HCT116 (cell line): ENCODE measurements around the gene VAV2. TPM values are rescaled to one million over a fixed set of nuclear protein-coding genes. Genes with fewer than 3 reads are reported as not detected.

Experiments
- ATAC-seq: fragments of 200-7000 bp; cut with Tn5 transposase; 2 replicates; pipeline ENCODE4 v1.9.1; 2020; ENCODE audit warnings: mild to moderate bottlenecking, moderate library complexity
- BruUV-seq: library from RNA; stranded (reverse); fragments of 400-500 nt; replicated peaks from 2 replicates; lab custom pipeline; 2021; lab: Mats Ljungman, UMichigan
- CTCF ChIA-PET: fragments of 300-600 bp; sonication (Branson Sonifier 250); formaldehyde crosslinking; loops from one replicate; lab custom pipeline; 2021; ENCODE audit warnings: antibody characterized with exemption; lab: Charles Lee
- POLR2A ChIA-PET: fragments of 300-600, 350-600 bp; sonication (Branson Sonifier 250); formaldehyde crosslinking; loops from one replicate; lab custom pipeline; 2021; ENCODE audit warnings: antibody characterized with exemption; lab: Charles Lee
- RAD21 ChIA-PET, 2 experiments: fragments of 300-600 bp; sonication (Branson Sonifier 250); formaldehyde crosslinking; loops; one replicate each; lab custom pipeline; 2023; ENCODE audit warnings: low total read pairs in 2 of 2; ENCODE audit not compliant: uncharacterized antibody in 2 of 2, unreplicated experiment in 2 of 2, low non-redundant PET in 1 of 2; lab: Charles Lee
- DNase-seq: peaks from one replicate; pipeline ENCODE4 v3.0.0-alpha.2; 2010; ENCODE audit warnings: low read depth, low spot score
- H2AFZ ChIP-seq: fragments of 200-600 bp; shearing (Covaris generic), sonication (generic); 2 replicates; pipeline ENCODE4 v1.6.1; 2017; ENCODE audit warnings: low read depth, mixed run types, mixed read lengths, antibody characterized with exemption, low read length; ENCODE audit not compliant: poor library complexity, severe bottlenecking
- H3K27ac ChIP-seq: 2 replicates; pipeline ENCODE4 v1.5.1; 2012; ENCODE audit warnings: low read depth, low read length
- H3K27me3 ChIP-seq: fragments of 200-600 bp; sonication (generic); 2 replicates; pipeline ENCODE4 v1.6.1; 2016; ENCODE audit warnings: mixed run types, low read length, mixed read lengths; ENCODE audit not compliant: insufficient read depth
- H3K36me3 ChIP-seq, 2 experiments: fragments of 200-500 bp in 1 of 2; fragments of 200-600 bp in 1 of 2; sonication (Bioruptor generic) in 1 of 2; sonication (generic) in 1 of 2; 2 replicates each; pipeline versions ENCODE4 v1.5.1 to v1.6.1; 2014 to 2016; ENCODE audit warnings: low read length in 2 of 2, inconsistent platforms in 1 of 2, mixed read lengths in 1 of 2, mixed run types in 1 of 2; ENCODE audit not compliant: insufficient read depth in 2 of 2, control insufficient read depth in 1 of 2
- H3K4me1 ChIP-seq, 2 experiments: fragments of 200-600 bp in 1 of 2; sonication (generic) in 1 of 2; 2 replicates each; pipeline versions ENCODE4 v1.5.1 to v1.6.1; 2012 to 2017; ENCODE audit warnings: low read length in 2 of 2, inconsistent platforms in 1 of 2, mild to moderate bottlenecking in 1 of 2, mixed read lengths in 1 of 2, mixed run types in 1 of 2, moderate library complexity in 1 of 2; ENCODE audit not compliant: insufficient read depth in 2 of 2, control insufficient read depth in 1 of 2
- H3K4me2 ChIP-seq: fragments of 200-600 bp; sonication (generic); 2 replicates; pipeline ENCODE4 v1.6.1; 2017; ENCODE audit warnings: mixed run types, low read length, mixed read lengths
- H3K4me3 ChIP-seq, 2 experiments: fragments of 200-600 bp in 1 of 2; sonication (generic) in 1 of 2; replicated peaks in 1 of 2; 2 replicates each; pipeline ENCODE4 v1.5.1; 2011 to 2016; ENCODE audit warnings: low read length in 2 of 2, control low read depth in 1 of 2, low read depth in 1 of 2, mild to moderate bottlenecking in 1 of 2, mixed read lengths in 1 of 2, mixed run types in 1 of 2
- H3K79me2 ChIP-seq: fragments of 200-600 bp; sonication (generic); 2 replicates; pipeline ENCODE4 v1.6.1; 2017; ENCODE audit warnings: mild to moderate bottlenecking, mixed run types, low read length, moderate library complexity, mixed read lengths; ENCODE audit not compliant: insufficient read depth
- H3K9ac ChIP-seq: fragments of 200-600 bp; sonication (generic); 2 replicates; pipeline ENCODE4 v1.6.1; 2016; ENCODE audit warnings: low read length, mixed read lengths
- H3K9me2 ChIP-seq: fragments of 200-600 bp; sonication (generic), shearing (Covaris generic); 2 replicates; pipeline ENCODE4 v1.6.1; 2017; ENCODE audit warnings: mixed run types, mild to moderate bottlenecking, moderate library complexity; ENCODE audit not compliant: insufficient read depth
- H3K9me3 ChIP-seq, 2 experiments: fragments of 200-500 bp in 1 of 2; fragments of 200-600 bp in 1 of 2; sonication (Bioruptor generic) in 1 of 2; sonication (generic) in 1 of 2; 2 replicates each; pipeline ENCODE4 v1.6.1; 2014 to 2017; ENCODE audit warnings: low read length in 2 of 2, mixed read lengths in 2 of 2, inconsistent platforms in 1 of 2, low read depth in 1 of 2, mild to moderate bottlenecking in 1 of 2, mixed run types in 1 of 2, moderate library complexity in 1 of 2; ENCODE audit not compliant: control insufficient read depth in 1 of 2, insufficient read depth in 1 of 2
- H4K20me1 ChIP-seq: fragments of 200-600 bp; sonication (generic), shearing (Covaris generic); 2 replicates; pipeline ENCODE4 v1.6.1; 2017; ENCODE audit warnings: mixed run types, mild to moderate bottlenecking, moderate library complexity; ENCODE audit not compliant: insufficient read depth
- CEBPB ChIP-seq: IDR thresholded peaks from 2 replicates; pipeline ENCODE4 v1.6.1; 2012; ENCODE audit warnings: low read depth
- ELF1 ChIP-seq: IDR thresholded peaks from 2 replicates; pipeline ENCODE4 v1.6.1; 2012; ENCODE audit warnings: low read depth, borderline replicate concordance
- EZH2 ChIP-seq: fragments of 200-600 bp; sonication (generic); IDR thresholded peaks from 2 replicates; pipeline ENCODE4 v1.6.1; 2017; ENCODE audit warnings: antibody characterized with exemption, mixed run types
- EZH2phosphoT487 ChIP-seq: fragments of 200-600 bp; IDR thresholded peaks from 2 replicates; pipeline ENCODE4 v1.6.1; 2018; ENCODE audit warnings: antibody characterized with exemption, borderline replicate concordance
- FOSL1 ChIP-seq: IDR thresholded peaks from 2 replicates; pipeline ENCODE4 v1.6.1; 2012; ENCODE audit warnings: low read depth
- JUND ChIP-seq: IDR thresholded peaks from 2 replicates; pipeline ENCODE4 v1.6.1; 2012
- POLR2A ChIP-seq: IDR thresholded peaks from 2 replicates; pipeline ENCODE4 v1.7.0; 2011; ENCODE audit warnings: borderline replicate concordance; ENCODE audit not compliant: insufficient read depth, insufficient read length; ENCODE audit errors: extremely low read depth
- POLR2AphosphoS5 ChIP-seq: IDR thresholded peaks from 2 replicates; pipeline ENCODE4 v1.6.1; 2011; ENCODE audit warnings: mild to moderate bottlenecking, low read depth, low read length, moderate library complexity
- SIN3A ChIP-seq: IDR thresholded peaks from 2 replicates; pipeline ENCODE4 v1.6.1; 2012; ENCODE audit warnings: low read depth
- SP1 ChIP-seq: IDR thresholded peaks from 2 replicates; pipeline ENCODE4 v1.6.1; 2012; ENCODE audit warnings: low read depth
- SRF ChIP-seq: IDR thresholded peaks from 2 replicates; pipeline ENCODE4 v1.6.1; 2012; ENCODE audit warnings: low read depth
- TCF7L2 ChIP-seq: IDR thresholded peaks from 2 replicates; pipeline ENCODE4 v1.7.0; 2011; ENCODE audit warnings: borderline replicate concordance, inconsistent platforms; ENCODE audit not compliant: insufficient read depth, insufficient read length; ENCODE audit errors: extremely low read depth
- YY1 ChIP-seq: IDR thresholded peaks from 2 replicates; pipeline ENCODE4 v1.6.1; 2011; ENCODE audit warnings: low read length, low read depth, moderate library complexity, mild to moderate bottlenecking; ENCODE audit not compliant: insufficient replicate concordance; ENCODE audit errors: extremely low read depth
- ZFX ChIP-seq: fragments of 450-650 bp; IDR thresholded peaks from 2 replicates; pipeline ENCODE4 v1.6.1; 2017
- ZNF274 ChIP-seq: fragments of 200-500 bp; sonication (Bioruptor generic); IDR thresholded peaks from 2 replicates; pipeline ENCODE4 v1.6.1; 2014; ENCODE audit warnings: mild to moderate bottlenecking, low read depth, low read length, inconsistent platforms
- intact Hi-C: fragments of 100-400 bp; cut with micrococcal nuclease; formaldehyde crosslinking; loops from 2 replicates; pipeline ENCODE4 v1.10.0; 2022
- total RNA-seq: library from RNA; stranded (reverse); gene quantifications from one replicate; pipeline ENCODE4 v1.2.1, GENCODE V29; 2021; ENCODE audit not compliant: unreplicated experiment
- TF ChIP-seq, protein P1 (sequence below): IDR thresholded peaks from 2 replicates; pipeline ENCODE4 v1.6.1; 2012
- TF ChIP-seq, protein P2 (sequence below): IDR thresholded peaks from 2 replicates; pipeline ENCODE4 v1.6.1; 2012
- TF ChIP-seq, protein P3 (sequence below), 3 experiments: fragments of 200-600 bp in 1 of 3; sonication (generic) in 1 of 3; IDR thresholded peaks in 2 of 3; conservative IDR thresholded peaks in 1 of 3; 2 replicates each; pipeline ENCODE4 v1.5.1; 2012 to 2017; ENCODE audit warnings: low read depth in 2 of 3, low read length in 2 of 3, antibody characterized with exemption in 1 of 3, borderline replicate concordance in 1 of 3, control low read depth in 1 of 3, mild to moderate bottlenecking in 1 of 3, mixed read lengths in 1 of 3, mixed run types in 1 of 3, moderate library complexity in 1 of 3; ENCODE audit not compliant: insufficient read depth in 1 of 3
- TF ChIP-seq, protein P4 (sequence below): IDR thresholded peaks from 2 replicates; pipeline ENCODE4 v1.6.1; 2012; ENCODE audit warnings: low read depth

VAV2 gene
- total RNA-seq, 1 experiment from 2014 or later: 33.2 TPM

DNA sequence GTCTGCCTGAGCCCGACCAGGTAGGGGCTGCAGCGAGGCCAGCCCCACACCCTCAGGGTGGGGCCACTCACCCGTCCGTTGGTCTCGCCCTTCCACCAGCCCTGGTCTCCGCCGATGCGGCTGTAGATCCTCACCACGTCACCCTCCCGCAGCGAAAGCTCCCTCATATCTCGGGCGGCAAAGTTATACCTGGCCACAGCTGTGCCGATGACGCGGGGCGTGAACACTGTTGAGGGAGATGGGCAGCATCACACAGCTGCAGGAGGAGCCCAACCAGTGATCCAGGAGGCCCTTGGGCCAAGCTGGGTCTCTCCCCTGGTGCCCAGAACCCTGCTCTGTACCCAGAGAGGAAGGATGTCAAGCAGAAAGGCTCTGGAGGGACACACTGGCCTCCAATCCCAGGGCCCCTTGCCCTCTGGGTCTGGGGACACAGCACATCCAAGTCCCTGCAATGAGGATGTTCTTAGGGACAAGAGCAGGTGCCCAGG is 223.7 kb downstream of the VAV2 start:
- Histone ChIP-seq H3K9me2 (no peaks in the 10 kb centered on the region), H3K4me3 (no peak overlapping the region), H3K4me1 (no peaks in the 10 kb centered on the region), H2AFZ (no peak overlapping the region), H3K9ac (no peak overlapping the region), H3K27ac (no peak overlapping the region), H3K27me3 (no peaks in the 10 kb centered on the region), H4K20me1 (no peaks in the 10 kb centered on the region), H3K36me3 (peaks cover 4 to 21% of the 10 kb centered on the region in 2 experiments; a peak in 3 of 4 replicates), H3K79me2 (no peaks in the 10 kb centered on the region), H3K9me3 (peaks cover 3 to 7% of the 10 kb centered on the region in 2 experiments; a peak in 2 of 4 replicates), H3K4me2 (no peak overlapping the region)
- DNase-seq: no peak
- CTCF ChIA-PET: interaction anchor here (1.1 to 1.5 kb wide), 2 partner anchors 14 to 15 kb away, joined by 3 to 4 read pairs; no protein-coding TSS in a partner anchor
- TF ChIP-seq EZH2phosphoT487 (no peak), ELF1 (no peak), CEBPB (no peak), YY1 (no peak), ZNF274 (no peak), FOSL1 (no peak), TCF7L2 (no peak), POLR2A (no peak), JUND (no peak), ZFX (no peak), SIN3A (no peak), SRF (no peak), EZH2 (no peak), POLR2AphosphoS5 (no peak), SP1 (no peak)
- TF ChIP-seq, protein P1, sequence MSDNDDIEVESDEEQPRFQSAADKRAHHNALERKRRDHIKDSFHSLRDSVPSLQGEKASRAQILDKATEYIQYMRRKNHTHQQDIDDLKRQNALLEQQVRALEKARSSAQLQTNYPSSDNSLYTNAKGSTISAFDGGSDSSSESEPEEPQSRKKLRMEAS: no peak
- TF ChIP-seq, protein P2, sequence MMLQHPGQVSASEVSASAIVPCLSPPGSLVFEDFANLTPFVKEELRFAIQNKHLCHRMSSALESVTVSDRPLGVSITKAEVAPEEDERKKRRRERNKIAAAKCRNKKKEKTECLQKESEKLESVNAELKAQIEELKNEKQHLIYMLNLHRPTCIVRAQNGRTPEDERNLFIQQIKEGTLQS: no peak
- TF ChIP-seq, protein P3, sequence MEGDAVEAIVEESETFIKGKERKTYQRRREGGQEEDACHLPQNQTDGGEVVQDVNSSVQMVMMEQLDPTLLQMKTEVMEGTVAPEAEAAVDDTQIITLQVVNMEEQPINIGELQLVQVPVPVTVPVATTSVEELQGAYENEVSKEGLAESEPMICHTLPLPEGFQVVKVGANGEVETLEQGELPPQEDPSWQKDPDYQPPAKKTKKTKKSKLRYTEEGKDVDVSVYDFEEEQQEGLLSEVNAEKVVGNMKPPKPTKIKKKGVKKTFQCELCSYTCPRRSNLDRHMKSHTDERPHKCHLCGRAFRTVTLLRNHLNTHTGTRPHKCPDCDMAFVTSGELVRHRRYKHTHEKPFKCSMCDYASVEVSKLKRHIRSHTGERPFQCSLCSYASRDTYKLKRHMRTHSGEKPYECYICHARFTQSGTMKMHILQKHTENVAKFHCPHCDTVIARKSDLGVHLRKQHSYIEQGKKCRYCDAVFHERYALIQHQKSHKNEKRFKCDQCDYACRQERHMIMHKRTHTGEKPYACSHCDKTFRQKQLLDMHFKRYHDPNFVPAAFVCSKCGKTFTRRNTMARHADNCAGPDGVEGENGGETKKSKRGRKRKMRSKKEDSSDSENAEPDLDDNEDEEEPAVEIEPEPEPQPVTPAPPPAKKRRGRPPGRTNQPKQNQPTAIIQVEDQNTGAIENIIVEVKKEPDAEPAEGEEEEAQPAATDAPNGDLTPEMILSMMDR (IDR thresholded peaks at IDR 0.05 in 2 of 3, conservative IDR thresholded peaks at IDR 0.05 in 1 of 3; ENCODE audit: borderline replicate concordance in 1 of 3, insufficient read depth in 1 of 3, low read depth in 2 of 3, low read length in 2 of 3): no peak
- TF ChIP-seq, protein P4, sequence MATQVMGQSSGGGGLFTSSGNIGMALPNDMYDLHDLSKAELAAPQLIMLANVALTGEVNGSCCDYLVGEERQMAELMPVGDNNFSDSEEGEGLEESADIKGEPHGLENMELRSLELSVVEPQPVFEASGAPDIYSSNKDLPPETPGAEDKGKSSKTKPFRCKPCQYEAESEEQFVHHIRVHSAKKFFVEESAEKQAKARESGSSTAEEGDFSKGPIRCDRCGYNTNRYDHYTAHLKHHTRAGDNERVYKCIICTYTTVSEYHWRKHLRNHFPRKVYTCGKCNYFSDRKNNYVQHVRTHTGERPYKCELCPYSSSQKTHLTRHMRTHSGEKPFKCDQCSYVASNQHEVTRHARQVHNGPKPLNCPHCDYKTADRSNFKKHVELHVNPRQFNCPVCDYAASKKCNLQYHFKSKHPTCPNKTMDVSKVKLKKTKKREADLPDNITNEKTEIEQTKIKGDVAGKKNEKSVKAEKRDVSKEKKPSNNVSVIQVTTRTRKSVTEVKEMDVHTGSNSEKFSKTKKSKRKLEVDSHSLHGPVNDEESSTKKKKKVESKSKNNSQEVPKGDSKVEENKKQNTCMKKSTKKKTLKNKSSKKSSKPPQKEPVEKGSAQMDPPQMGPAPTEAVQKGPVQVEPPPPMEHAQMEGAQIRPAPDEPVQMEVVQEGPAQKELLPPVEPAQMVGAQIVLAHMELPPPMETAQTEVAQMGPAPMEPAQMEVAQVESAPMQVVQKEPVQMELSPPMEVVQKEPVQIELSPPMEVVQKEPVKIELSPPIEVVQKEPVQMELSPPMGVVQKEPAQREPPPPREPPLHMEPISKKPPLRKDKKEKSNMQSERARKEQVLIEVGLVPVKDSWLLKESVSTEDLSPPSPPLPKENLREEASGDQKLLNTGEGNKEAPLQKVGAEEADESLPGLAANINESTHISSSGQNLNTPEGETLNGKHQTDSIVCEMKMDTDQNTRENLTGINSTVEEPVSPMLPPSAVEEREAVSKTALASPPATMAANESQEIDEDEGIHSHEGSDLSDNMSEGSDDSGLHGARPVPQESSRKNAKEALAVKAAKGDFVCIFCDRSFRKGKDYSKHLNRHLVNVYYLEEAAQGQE: no peak
- ATAC-seq: no peak
- RAD21 ChIA-PET: no interaction called here
- BruUV-seq: no TSS peak
- intact Hi-C loops: no loop called here
- POLR2A ChIA-PET: no interaction called here
